Muscle layer of duodenum (tissue), 2 donors: ENCODE measurements around the gene EYS.

Source experiments
- H3K27ac ChIP-seq: one replicate; pipeline ENCODE4 v1.7.0; 2013; ENCODE audit warnings: mild to moderate bottlenecking, low read length
- H3K27me3 ChIP-seq: one replicate; pipeline ENCODE4 v1.7.0; 2013; ENCODE audit warnings: low read depth, mild to moderate bottlenecking, control low read depth, low read length
- H3K36me3 ChIP-seq, 2 donors: one replicate each; pipeline ENCODE4 v1.7.0; 2013; ENCODE audit warnings: low read length in 2 of 2, control low read depth in 1 of 2, mild to moderate bottlenecking in 1 of 2; ENCODE audit not compliant: insufficient read depth in 2 of 2, control insufficient read depth in 1 of 2
- H3K4me1 ChIP-seq, 2 donors: one replicate each; pipeline ENCODE4 v1.7.0; 2013; ENCODE audit warnings: low read length in 2 of 2, mild to moderate bottlenecking in 2 of 2, control low read depth in 1 of 2, moderate library complexity in 1 of 2; ENCODE audit not compliant: insufficient read depth in 2 of 2, control insufficient read depth in 1 of 2
- H3K4me3 ChIP-seq, 2 donors: one replicate each; pipeline ENCODE4 v1.7.0; 2013; ENCODE audit warnings: low read length in 2 of 2, low read depth in 1 of 2, mild to moderate bottlenecking in 1 of 2
- H3K9me3 ChIP-seq, 2 donors: one replicate each; pipeline ENCODE4 v1.7.0; 2013; ENCODE audit warnings: low read length in 2 of 2, control low read depth in 1 of 2, mild to moderate bottlenecking in 1 of 2; ENCODE audit not compliant: control insufficient read depth in 1 of 2
- donor health status: healthy.

Gene EYS

DNA sequence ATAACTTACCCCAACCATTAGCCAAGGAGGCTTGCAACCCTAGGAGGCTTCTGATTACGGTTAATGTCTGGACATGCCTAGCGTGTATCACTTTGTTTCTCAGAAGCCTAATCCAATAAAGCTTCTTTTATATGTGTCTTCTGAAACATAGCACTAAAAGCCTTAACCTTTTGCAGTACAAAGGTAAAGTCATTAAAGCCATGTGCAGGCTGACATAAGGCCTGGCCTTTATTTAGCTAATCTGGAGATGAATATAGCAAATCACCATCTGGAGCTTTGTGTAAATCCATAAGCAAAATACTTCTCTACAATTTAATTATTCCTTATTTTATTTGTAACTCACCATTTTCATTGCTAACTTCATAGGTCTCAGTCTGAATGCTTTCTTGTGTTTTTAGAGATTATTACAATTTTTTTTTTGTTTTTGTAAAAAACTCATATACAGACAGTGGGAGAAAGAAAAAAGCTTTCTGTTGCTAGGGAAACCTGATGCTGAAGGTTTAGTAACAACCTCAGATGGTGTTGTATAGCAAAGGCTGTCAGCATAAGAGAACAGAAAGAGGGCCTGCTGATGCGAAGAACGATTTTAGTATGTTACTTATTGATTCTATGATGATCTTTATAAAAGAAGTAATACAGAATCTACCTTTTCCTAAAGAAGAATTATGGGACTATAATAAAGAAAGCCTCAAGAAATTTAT lies at the start of gene EYS:
Gene EYS, minus strand, starts transcription at position 101 of the 701 bp plus-strand sequence. CDS start 211,816 bp downstream, outside the sequence.
- Histone ChIP-seq H3K4me3 (no peak within 1 kb of the TSS), H3K27ac (no peak within 1 kb of the TSS), H3K27me3 (no peaks in the 10 kb centered on the region), H3K4me1 (no peaks in the 10 kb centered on the region), H3K9me3 (no peaks in the 10 kb centered on the region), H3K36me3 (no peaks in the 10 kb centered on the region)

DNA sequence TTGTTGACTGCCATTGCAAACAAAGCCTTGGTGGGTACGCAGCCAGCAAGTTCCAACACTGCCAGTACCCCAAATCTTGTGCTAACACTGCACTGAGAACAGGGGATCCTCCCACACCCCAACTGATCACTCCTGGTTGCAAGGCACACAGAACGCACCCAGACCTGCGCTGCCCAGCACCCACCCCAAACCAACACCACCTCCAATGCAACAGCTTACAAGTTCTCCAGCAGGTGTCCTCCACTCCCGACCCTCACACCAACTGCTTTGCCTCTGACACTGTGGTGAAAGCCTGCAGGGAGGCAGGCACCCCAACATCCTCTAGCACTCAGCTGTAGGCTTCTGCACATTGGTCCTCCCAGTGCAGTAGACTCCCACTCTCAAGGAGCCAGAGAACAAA lies 39.3 kb upstream of the EYS start:
- no peaks in the 10 kb centered on the region for H3K4me1 ChIP-seq
- H3K36me3 ChIP-seq, result no peaks in the 10 kb centered on the region
- no peaks in the 10 kb centered on the region for H3K9me3 ChIP-seq
- H3K4me3 ChIP-seq, result no peak overlapping the region
- H3K27ac ChIP-seq, result no peak overlapping the region
- no peaks in the 10 kb centered on the region for H3K27me3 ChIP-seq

DNA sequence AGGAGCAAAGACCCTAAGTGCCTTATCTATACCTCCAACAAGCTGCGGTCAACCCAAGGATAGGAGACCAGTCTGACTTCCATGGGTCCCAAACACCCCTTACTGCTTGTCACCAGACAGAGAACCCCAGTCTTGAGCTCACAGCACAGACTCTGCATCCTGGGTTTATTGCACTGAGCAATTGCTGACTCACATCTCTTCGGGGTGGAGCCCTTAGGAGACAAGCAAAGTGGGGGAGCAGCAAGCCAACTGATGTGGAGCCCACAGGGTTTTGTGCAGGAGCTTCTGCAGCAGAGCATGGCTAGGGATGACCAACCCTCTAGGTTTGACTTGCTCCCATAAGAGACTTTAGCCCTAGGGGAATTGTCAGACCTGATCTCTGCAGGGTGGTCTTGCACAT lies 38.6 kb upstream of the EYS start:
- H3K36me3 ChIP-seq, result no peaks in the 10 kb centered on the region
- H3K9me3 ChIP-seq, result no peaks in the 10 kb centered on the region
- H3K27me3 ChIP-seq, result no peaks in the 10 kb centered on the region
- no peak overlapping the region for H3K4me3 ChIP-seq
- no peak overlapping the region for H3K27ac ChIP-seq
- H3K4me1 ChIP-seq, result no peaks in the 10 kb centered on the region

DNA sequence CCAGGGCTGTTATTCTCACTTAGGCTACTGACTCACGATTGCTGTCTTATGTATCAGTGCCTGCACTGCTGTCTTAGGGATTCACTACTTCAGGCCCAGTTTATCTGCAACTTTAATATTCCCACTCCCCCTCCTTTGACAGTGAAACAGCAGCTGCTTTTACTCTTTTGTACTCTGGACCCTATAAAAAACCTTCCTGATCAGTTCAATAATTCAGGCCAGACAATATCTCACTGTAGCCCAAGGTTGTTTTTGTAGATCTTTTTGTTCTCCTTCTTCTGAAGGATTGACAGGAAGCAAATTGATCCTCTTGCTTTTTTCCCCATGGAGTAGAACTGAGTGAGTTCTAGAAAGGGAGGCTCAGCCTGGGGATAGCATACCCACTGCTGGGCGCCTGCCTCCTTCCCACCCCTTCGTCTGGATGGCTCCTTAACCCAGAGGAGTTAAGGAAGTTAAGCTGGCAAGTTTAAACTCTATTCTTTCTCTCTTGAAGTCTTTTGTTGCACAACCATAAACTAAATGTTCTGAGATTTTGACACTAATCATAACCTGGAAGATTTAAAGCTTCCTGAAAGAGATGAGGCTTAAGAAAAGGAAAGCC lies 22.0 kb upstream of the EYS start:
- no peak overlapping the region for H3K27ac ChIP-seq
- no peaks in the 10 kb centered on the region for H3K27me3 ChIP-seq
- H3K36me3 ChIP-seq, result no peaks in the 10 kb centered on the region
- no peak overlapping the region for H3K4me3 ChIP-seq
- no peaks in the 10 kb centered on the region for H3K4me1 ChIP-seq
- H3K9me3 ChIP-seq, result no peaks in the 10 kb centered on the region

DNA sequence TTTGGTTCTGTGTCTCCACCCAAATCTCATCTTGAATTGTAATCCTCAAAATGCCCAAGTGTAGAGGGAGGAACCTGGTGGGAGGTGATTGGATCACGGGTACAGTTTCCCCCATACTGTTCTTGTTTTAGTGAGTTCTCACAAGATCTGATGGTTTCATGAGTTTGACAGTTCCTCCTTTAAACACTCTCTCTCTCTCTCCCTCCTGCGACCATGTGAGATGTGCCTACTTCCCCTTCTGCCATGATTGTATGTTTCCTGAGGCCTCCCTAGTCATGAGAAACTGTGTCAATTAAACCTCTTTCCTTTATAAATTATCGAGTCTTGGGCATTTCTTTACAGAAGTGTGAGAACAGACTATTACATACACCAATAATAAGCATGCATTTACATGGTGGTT lies 12.1 kb upstream of the EYS start:
- H3K4me1 ChIP-seq, result no peaks in the 10 kb centered on the region

DNA sequence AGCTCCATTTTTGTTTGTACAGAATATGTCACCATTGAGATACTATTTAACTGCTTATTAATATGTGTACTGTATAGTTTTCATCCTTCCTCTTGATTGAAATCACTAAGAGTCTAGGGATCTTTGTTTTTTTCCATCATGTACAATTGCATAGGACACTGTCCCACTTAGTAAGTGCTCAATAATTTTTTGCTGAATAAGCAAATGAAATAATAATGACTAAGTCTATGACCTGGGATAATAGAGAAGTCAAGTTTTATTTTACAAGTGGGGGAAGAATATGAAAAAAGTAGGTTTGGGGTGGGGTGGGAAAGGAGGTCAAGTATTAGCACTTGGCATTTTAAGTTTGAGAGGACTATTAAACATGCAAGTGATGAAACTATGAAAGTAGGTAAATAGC lies 4.5 kb upstream of the EYS start:
- Histone ChIP-seq H3K27me3 (no peaks in the 10 kb centered on the region), H3K4me3 (no peak overlapping the region), H3K27ac (no peak overlapping the region), H3K36me3 (no peaks in the 10 kb centered on the region), H3K4me1 (no peaks in the 10 kb centered on the region), H3K9me3 (no peaks in the 10 kb centered on the region)

More for the DNA sequence above, 12.1 kb upstream of the EYS start:
- Histone ChIP-seq H3K36me3 (no peaks in the 10 kb centered on the region), H3K27me3 (no peaks in the 10 kb centered on the region), H3K4me3 (no peak overlapping the region), H3K27ac (no peak overlapping the region), H3K9me3 (peaks cover 0 to 3% of the 10 kb centered on the region in 2 donors)

DNA sequence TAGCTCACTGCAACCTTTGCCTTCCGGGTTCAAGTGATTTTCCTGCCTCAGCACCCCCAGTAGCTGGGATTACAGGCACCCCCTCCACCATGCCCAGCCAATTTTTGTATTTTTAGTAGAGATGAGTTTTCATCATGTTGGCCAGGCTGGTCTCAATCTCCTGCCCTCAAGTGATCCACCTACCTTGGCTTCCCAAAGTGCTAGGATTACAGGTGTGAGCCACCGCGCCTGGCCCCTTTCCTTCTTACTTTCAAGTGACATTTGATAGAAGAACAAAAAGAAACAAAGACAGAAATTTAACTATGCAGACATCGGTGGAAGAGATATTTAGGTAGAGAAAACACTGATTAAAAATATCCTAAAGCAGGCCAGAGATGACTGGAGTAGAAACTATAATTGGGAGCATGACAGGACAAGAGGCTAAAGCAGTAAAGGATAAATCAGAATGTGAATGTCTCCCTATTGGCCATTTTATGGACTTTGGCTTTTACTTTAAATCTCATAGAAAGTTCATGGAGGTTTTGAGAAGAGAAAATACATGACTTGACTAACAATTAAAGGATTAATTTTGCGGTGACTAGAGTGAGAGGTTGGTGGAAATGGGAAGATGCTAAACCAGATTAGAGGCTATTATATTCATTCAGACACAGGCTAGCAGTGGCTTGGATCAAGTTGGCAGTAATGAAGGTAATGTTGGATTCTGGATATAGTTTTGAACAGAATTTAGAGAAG lies 2.2 kb upstream of the EYS start:
- Histone ChIP-seq H3K9me3 (no peaks in the 10 kb centered on the region), H3K36me3 (no peaks in the 10 kb centered on the region), H3K27me3 (no peaks in the 10 kb centered on the region), H3K4me1 (no peaks in the 10 kb centered on the region), H3K4me3 (no peak overlapping the region), H3K27ac (no peak overlapping the region)

DNA sequence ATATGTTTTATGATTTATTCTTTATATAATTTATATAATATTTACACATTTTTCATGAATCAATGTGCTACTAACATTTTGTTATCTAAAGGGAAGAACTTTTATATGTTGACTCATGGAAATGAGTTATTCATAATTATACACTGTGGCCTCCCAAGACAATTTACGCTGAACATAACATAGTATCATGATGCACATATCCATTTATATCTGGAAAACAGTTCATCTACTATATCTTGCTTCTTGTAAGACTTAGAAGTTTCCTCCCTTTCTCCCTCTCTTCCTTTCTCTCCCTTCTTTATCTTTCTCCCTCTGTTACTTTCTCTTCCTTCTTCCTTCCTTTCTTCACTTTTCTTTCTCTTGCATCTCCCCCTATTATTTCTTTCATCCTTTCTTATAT lies 1.1 kb upstream of the EYS start:
- Histone ChIP-seq H3K4me3 (no peak overlapping the region), H3K4me1 (no peaks in the 10 kb centered on the region), H3K9me3 (no peaks in the 10 kb centered on the region), H3K27ac (no peak overlapping the region), H3K36me3 (no peaks in the 10 kb centered on the region), H3K27me3 (no peaks in the 10 kb centered on the region)

DNA sequence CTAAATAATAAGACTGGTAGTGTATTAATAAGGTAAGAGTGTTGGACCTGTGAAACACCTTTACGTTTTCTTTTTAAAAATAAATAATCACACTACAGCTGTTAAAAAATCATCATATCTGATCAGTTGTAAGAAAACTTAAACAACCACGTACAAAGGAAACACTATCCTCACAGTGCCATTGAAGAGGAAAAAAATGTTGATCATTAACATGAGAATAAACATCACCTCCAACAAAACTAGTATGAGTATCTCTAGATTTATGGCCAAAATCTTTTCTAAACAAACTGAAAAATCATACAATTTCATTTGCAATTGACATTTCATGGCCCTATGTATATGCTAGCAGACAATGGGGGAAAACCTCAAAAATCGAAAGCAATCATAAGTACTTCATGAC lies 590 bp downstream of the EYS start:
- Histone ChIP-seq H3K36me3 (no peaks in the 10 kb centered on the region), H3K4me3 (no peak overlapping the region), H3K27ac (no peak overlapping the region), H3K9me3 (no peaks in the 10 kb centered on the region), H3K27me3 (no peaks in the 10 kb centered on the region), H3K4me1 (no peaks in the 10 kb centered on the region)

DNA sequence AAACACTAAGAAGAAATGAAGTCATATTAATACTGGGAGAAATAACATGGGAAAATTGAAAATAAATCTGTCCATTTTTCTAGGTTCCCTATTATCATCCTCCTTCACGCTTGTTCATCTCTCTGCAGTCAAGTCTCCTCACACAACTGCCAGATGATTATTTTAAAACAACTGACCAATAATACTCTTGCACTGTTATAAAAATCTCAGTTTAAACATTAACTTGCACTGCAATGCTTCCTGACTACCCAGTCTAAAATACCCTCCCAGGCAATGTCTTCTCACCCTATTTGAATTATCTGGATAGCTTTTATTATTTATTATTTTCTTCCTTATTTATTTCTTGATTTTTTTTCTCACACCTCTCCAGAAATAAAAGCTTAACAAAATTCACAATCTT lies 5.7 kb downstream of the EYS start:
- Histone ChIP-seq H3K27me3 (no peaks in the 10 kb centered on the region), H3K4me3 (no peak overlapping the region), H3K4me1 (no peaks in the 10 kb centered on the region)

DNA sequence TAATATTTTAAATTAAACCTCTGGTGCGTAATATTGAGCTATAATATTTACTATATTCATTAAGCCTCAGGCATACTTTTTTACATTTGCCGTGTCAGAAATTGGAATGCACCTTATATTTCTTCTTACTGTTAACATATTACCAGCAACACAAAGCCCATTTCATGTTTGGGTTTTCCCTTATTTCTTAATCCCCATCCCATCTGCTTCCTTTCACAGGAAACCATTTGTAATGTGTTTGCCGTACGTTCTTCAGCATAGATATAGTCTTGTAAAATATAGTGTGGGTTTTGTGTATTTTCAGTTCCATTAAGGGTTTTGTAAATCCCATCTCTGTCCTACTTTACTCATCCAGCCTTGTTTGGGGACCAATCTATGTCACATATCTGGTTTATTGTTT lies 6.5 kb downstream of the EYS start:
- Histone ChIP-seq H3K4me3 (no peak overlapping the region), H3K4me1 (no peaks in the 10 kb centered on the region), H3K27me3 (no peaks in the 10 kb centered on the region), H3K27ac (no peak overlapping the region), H3K9me3 (no peaks in the 10 kb centered on the region), H3K36me3 (no peaks in the 10 kb centered on the region)

More for the DNA sequence above, 5.7 kb downstream of the EYS start:
- H3K27ac ChIP-seq, result no peak overlapping the region
- H3K36me3 ChIP-seq, result no peaks in the 10 kb centered on the region
- no peaks in the 10 kb centered on the region for H3K9me3 ChIP-seq
